HepG2 (cell line): ENCODE measurements around the gene ARL11. TPM values are rescaled to one million over a fixed set of nuclear protein-coding genes. Genes with fewer than 3 reads are reported as not detected.

Source experiments
- HNRNPUL1 ChIP-seq: fragments of 200-400 bp; formaldehyde crosslinking; IDR thresholded peaks from 2 replicates; pipeline ENCODE4 v1.6.1; 2017; ENCODE audit warnings: low read depth, mild to moderate bottlenecking, low read length, moderate library complexity
- NFATC3 ChIP-seq: sonication (generic); formaldehyde crosslinking; IDR thresholded peaks from 2 replicates; pipeline ENCODE4 v1.5.1; 2020; ENCODE audit warnings: mild to moderate bottlenecking, missing genetic modification reagents
- RFX3 ChIP-seq: IDR thresholded peaks from 2 replicates; pipeline ENCODE4 v1.6.1; 2016; ENCODE audit warnings: missing biosample characterization, missing genetic modification reagents
- SIN3A ChIP-seq: IDR thresholded peaks from 2 replicates; pipeline ENCODE4 v1.6.1; 2011; ENCODE audit warnings: low read depth, mild to moderate bottlenecking, control low read depth, low read length, borderline replicate concordance
- ZNF136 ChIP-seq: sonication (generic); formaldehyde crosslinking; IDR thresholded peaks from 2 replicates; pipeline ENCODE4 v1.8.1; 2022; ENCODE audit warnings: low read depth, mild to moderate bottlenecking, moderate library complexity, missing genetic modification reagents
- ZNF207 ChIP-seq: fragments of 450-650 bp; IDR thresholded peaks from 2 replicates; pipeline ENCODE4 v1.6.1; 2016; ENCODE audit warnings: antibody characterized with exemption, borderline replicate concordance
- ZNF329 ChIP-seq: sonication (generic); formaldehyde crosslinking; IDR thresholded peaks from 2 replicates; pipeline ENCODE4 v1.9.0; 2021; ENCODE audit warnings: low read depth, mild to moderate bottlenecking, missing genetic modification reagents
- ZNF766 ChIP-seq: sonication (generic); formaldehyde crosslinking; IDR thresholded peaks from 2 replicates; pipeline ENCODE4 v1.5.0; 2020; ENCODE audit warnings: missing genetic modification reagents, borderline replicate concordance
- ZNF816 ChIP-seq: sonication (generic); formaldehyde crosslinking; IDR thresholded peaks from 2 replicates; pipeline ENCODE4 v1.8.0; 2022; ENCODE audit warnings: missing genetic modification reagents, mild to moderate bottlenecking, borderline replicate concordance
- polyA plus RNA-seq, 8 experiments: library from polyadenylated mRNA; depleted of rRNA in 3 of 8; stranded (reverse) in 7 of 8; unstranded in 1 of 8; fragments of >200 nt; fragmentation: Illumina TruSeq in 4 of 8; extraction: Trizol in 4 of 8; gene quantifications; 2 replicates each; pipeline versions ENCODE4 v1.2.1 to v1.2.3, GENCODE V29; 2011 to 2016; ENCODE audit warnings: low read depth in 4 of 8, missing spikeins in 1 of 8, mixed read lengths in 1 of 8; ENCODE audit not compliant: insufficient read depth in 1 of 8
- total RNA-seq, 5 experiments: library from RNA; depleted of rRNA; stranded (reverse); fragments of >200 nt; fragmentation: Illumina TruSeq; extraction: Trizol; gene quantifications; 2 replicates each; pipeline ENCODE4 v1.2.3, GENCODE V29; 2016; ENCODE audit warnings: low read depth in 1 of 5
- TF ChIP-seq, protein P1 (sequence below): sonication (generic); formaldehyde crosslinking; IDR thresholded peaks from 2 replicates; pipeline ENCODE4 v1.4.0; 2020; ENCODE audit warnings: missing genetic modification reagents
- TF ChIP-seq, protein P2 (sequence below): sonication (generic); formaldehyde crosslinking; IDR thresholded peaks from 2 replicates; pipeline ENCODE4 v1.4.0; 2020; ENCODE audit warnings: mild to moderate bottlenecking, low read depth, missing genetic modification reagents
- TF ChIP-seq, protein P3 (sequence below): sonication (generic); formaldehyde crosslinking; conservative IDR thresholded peaks from 2 replicates; pipeline ENCODE4 v1.4.0; 2020; ENCODE audit warnings: missing genetic modification reagents
- TF ChIP-seq, protein P4 (sequence below): sonication (generic); formaldehyde crosslinking; IDR thresholded peaks from 2 replicates; pipeline ENCODE4 v1.8.1; 2023; ENCODE audit warnings: missing genetic modification reagents, mild to moderate bottlenecking, borderline replicate concordance
- TF ChIP-seq, protein P5 (sequence below): sonication (generic); formaldehyde crosslinking; IDR thresholded peaks from 2 replicates; pipeline ENCODE4 v1.4.0; 2020; ENCODE audit warnings: missing genetic modification reagents, low read depth, mild to moderate bottlenecking, borderline replicate concordance
- TF ChIP-seq, protein P6 (sequence below): sonication (generic); formaldehyde crosslinking; IDR thresholded peaks from 2 replicates; pipeline ENCODE4 v1.4.0; 2020; ENCODE audit warnings: mild to moderate bottlenecking, missing genetic modification reagents, borderline replicate concordance
- TF ChIP-seq, protein P7 (sequence below): sonication (generic); formaldehyde crosslinking; IDR thresholded peaks from 2 replicates; pipeline ENCODE4 v1.4.0; 2020; ENCODE audit warnings: missing genetic modification reagents

ARL11 gene
- total and polyA plus RNA-seq, 2 of the 13 experiments (the other 11 are each of a cell fraction or from before 2014, with no cell fraction given): 0.04 to 0.22 TPM

DNA sequence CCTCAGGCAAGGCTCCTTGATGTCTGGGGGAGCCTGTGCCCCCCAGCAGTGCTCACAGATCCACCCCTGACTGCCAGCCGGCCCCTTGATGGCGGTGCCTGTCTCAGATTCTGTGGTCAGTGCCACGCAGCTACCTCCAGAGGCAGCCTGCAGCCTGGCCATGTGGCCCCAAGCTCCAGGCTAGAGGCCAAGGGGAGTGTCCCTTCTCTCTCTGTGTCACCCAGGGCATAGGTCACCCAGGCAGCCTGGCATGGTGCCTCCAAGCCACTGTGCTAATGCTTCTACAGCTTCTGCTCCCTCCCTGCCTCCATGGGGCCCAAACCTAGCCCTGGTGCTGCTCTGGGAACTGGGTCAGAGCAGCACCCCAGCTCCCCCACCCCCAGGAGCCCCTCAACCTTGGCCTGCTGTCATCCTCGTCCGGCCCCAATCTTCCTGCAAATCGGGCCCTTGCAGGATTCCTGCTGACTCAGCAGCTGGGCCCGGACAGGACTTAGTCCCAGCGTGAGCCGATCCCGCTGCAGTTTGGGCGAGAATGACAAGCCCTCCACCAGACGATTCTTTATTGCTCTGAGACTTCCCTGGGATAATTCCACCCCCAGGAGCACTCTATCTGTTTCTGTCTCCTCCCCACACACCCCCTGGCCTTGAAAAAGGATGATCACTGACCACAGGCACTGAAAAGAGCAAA lies 2.8 kb upstream of the ARL11 start (continued):
- TF ChIP-seq, protein P1, sequence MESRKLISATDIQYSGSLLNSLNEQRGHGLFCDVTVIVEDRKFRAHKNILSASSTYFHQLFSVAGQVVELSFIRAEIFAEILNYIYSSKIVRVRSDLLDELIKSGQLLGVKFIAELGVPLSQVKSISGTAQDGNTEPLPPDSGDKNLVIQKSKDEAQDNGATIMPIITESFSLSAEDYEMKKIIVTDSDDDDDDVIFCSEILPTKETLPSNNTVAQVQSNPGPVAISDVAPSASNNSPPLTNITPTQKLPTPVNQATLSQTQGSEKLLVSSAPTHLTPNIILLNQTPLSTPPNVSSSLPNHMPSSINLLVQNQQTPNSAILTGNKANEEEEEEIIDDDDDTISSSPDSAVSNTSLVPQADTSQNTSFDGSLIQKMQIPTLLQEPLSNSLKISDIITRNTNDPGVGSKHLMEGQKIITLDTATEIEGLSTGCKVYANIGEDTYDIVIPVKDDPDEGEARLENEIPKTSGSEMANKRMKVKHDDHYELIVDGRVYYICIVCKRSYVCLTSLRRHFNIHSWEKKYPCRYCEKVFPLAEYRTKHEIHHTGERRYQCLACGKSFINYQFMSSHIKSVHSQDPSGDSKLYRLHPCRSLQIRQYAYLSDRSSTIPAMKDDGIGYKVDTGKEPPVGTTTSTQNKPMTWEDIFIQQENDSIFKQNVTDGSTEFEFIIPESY (CRISPR knock-in tag): peak; percentile 6; the same call in 1 of the 2 replicates
- TF ChIP-seq, protein P2, sequence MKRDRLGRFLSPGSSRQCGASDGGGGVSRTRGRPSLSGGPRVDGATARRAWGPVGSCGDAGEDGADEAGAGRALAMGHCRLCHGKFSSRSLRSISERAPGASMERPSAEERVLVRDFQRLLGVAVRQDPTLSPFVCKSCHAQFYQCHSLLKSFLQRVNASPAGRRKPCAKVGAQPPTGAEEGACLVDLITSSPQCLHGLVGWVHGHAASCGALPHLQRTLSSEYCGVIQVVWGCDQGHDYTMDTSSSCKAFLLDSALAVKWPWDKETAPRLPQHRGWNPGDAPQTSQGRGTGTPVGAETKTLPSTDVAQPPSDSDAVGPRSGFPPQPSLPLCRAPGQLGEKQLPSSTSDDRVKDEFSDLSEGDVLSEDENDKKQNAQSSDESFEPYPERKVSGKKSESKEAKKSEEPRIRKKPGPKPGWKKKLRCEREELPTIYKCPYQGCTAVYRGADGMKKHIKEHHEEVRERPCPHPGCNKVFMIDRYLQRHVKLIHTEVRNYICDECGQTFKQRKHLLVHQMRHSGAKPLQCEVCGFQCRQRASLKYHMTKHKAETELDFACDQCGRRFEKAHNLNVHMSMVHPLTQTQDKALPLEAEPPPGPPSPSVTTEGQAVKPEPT (CRISPR knock-in tag): 0 out of 2 replicates have a peak, but pooled peaks have one; percentile 26
- TF ChIP-seq, protein P3, sequence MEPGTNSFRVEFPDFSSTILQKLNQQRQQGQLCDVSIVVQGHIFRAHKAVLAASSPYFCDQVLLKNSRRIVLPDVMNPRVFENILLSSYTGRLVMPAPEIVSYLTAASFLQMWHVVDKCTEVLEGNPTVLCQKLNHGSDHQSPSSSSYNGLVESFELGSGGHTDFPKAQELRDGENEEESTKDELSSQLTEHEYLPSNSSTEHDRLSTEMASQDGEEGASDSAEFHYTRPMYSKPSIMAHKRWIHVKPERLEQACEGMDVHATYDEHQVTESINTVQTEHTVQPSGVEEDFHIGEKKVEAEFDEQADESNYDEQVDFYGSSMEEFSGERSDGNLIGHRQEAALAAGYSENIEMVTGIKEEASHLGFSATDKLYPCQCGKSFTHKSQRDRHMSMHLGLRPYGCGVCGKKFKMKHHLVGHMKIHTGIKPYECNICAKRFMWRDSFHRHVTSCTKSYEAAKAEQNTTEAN (CRISPR knock-in tag): no peak
- TF ChIP-seq, protein P4, sequence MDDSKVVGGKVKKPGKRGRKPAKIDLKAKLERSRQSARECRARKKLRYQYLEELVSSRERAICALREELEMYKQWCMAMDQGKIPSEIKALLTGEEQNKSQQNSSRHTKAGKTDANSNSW (CRISPR knock-in tag): no peak
- TF ChIP-seq, protein P5, sequence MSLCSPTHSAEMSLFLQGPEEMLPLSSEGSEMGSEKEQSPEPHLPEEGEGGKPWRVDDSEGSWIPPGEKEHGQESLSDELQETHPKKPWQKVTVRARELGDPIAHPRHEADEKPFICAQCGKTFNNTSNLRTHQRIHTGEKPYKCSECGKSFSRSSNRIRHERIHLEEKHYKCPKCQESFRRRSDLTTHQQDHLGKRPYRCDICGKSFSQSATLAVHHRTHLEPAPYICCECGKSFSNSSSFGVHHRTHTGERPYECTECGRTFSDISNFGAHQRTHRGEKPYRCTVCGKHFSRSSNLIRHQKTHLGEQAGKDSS (CRISPR knock-in tag): no peak
- TF ChIP-seq NFATC3 (CRISPR knock-in tag): no peak
- TF ChIP-seq SIN3A: no peak
- TF ChIP-seq ZNF816 (CRISPR knock-in tag): no peak
- TF ChIP-seq, protein P6, sequence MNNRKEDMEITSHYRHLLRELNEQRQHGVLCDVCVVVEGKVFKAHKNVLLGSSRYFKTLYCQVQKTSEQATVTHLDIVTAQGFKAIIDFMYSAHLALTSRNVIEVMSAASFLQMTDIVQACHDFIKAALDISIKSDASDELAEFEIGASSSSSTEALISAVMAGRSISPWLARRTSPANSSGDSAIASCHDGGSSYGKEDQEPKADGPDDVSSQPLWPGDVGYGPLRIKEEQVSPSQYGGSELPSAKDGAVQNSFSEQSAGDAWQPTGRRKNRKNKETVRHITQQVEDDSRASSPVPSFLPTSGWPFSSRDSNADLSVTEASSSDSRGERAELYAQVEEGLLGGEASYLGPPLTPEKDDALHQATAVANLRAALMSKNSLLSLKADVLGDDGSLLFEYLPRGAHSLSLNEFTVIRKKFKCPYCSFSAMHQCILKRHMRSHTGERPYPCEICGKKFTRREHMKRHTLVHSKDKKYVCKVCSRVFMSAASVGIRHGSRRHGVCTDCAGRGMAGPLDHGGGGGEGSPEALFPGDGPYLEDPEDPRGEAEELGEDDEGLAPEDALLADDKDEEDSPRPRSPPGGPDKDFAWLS (CRISPR knock-in tag): no peak
- TF ChIP-seq ZNF207: no peak
- TF ChIP-seq, protein P7, sequence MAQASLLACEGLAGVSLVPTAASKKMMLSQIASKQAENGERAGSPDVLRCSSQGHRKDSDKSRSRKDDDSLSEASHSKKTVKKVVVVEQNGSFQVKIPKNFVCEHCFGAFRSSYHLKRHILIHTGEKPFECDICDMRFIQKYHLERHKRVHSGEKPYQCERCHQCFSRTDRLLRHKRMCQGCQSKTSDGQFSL: no peak
- no peak for TF ChIP-seq ZNF136 (CRISPR knock-in tag)
- TF ChIP-seq ZNF329 (CRISPR knock-in tag): peak; percentile 2; the same call in 1 of the 2 replicates
- TF ChIP-seq ZNF766 (CRISPR knock-in tag): no peak
- TF ChIP-seq RFX3 (CRISPR knock-in tag): no peak
- TF ChIP-seq HNRNPUL1: no peak
